Daoy (cell line): Measurements from ENCODE around the gene EVC. TPM values are rescaled to one million over a fixed set of nuclear protein-coding genes. Genes with fewer than 3 reads are reported as not detected.

Source experiments
- DNase-seq: peaks from one replicate; pipeline ENCODE4 v3.0.0-alpha.2; 2015; ENCODE audit warnings: low read depth
- total RNA-seq: library from RNA; depleted of rRNA; stranded (reverse); fragments of >200 nt; shearing (Covaris generic); gene quantifications from 2 replicates; pipeline ENCODE4 v1.2.3, GENCODE V29; 2014

The EVC gene
- total RNA-seq, 1 experiment from 2014 or later: 25.7 TPM

- no peak for DNase-seq
Measured at GRCh38 chr4:5755161-5755560, 44.2 kb downstream of the EVC start.

- no peak for DNase-seq
Measured at GRCh38 chr4:5755679-5756078, 44.7 kb downstream of the EVC start.

DNA sequence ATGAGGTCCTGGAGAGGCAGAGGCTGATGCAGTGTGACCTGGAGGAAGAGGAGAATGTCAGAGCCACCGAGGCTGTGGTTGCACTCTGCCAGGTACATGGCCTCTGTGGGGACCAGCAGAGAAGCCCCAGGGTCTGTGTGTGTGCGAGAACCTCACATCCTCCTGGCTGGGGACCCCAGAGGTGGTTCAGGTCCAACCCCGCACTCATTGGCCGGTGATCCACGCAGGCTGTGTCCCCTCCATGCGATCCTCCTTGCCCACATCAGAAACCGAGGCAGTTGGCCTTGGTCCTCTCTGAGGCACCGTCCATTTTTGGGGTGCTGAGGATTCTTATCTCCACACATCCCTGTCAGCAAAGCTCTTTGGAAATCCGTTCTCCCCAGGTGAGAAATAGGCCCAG, 45.3 kb downstream of the EVC start:
- no peak for DNase-seq

GRCh38 chr4:5757091-5757490, 46.1 kb downstream of the EVC start:
- DNase-seq: no peak

DNA sequence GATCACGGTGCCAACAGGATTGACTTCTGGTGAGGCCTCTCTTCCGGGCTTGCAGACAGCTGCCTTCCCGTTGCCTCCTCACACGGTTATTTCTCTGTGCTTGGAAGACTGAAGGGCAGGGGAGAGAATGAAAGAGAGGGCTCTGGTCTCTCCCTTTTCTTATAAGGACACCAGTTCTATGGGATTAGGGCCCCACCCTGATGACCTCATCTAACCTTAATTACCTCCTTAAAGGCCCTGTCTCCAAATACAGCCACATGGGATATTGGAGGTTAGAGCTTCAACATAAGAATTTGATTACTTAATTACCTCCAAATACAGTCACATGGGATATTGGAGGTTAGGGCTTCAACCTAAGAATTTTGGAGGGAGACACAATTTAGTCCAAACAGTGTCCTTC, 46.5 kb downstream of the EVC start:
- DNase-seq: peak; percentile 42

GRCh38 chr4:5757954-5758353, 47.0 kb downstream of the EVC start:
- DNase-seq: no peak

DNA sequence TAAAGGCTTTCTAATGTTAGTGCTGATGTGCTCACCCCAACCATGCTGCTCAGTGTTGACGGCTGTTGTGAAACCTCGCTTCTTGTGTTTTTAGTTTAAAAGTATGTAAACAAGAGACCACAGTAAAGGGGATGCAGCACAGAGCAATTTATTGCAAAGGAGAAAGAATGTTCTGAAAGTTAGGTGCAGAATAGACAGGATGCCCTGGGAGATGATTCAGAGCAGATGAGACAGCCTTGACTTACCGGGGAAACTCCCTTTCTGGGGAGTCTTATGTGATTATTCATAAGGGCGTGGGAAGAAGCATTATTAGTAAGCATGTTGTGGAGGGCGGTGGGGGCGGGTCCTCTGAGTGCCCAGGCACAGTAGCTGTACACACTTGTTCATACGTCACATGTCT, 47.7 kb downstream of the EVC start:
- peak; percentile 94 for DNase-seq

GRCh38 chr4:5759236-5760075, 48.5 kb downstream of the EVC start:
- no peak for DNase-seq

GRCh38 chr4:5760246-5760645, 49.2 kb downstream of the EVC start:
- no peak for DNase-seq

- no peak for DNase-seq
Measured at GRCh38 chr4:5760936-5761480, 50.0 kb downstream of the EVC start.

DNA sequence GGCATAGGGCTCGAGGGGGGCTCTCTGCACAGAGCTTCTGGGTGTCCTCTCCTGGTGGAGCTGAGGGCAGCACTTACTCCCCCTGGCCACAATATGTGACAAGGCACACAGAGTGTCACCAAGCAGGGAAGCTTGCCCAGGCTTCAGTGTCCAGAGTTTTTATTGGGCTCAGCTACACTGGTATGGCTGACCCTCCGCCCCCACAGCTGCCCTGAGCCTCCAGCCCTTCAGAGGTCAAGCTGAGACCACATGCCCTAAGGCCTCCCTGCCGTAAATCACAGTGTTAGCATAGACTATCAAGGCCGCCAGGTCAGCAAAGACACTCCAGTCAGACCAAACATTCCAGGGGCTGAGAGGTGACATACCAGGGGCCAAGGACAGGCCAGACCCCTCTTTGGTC, 59.0 kb downstream of the EVC start:
- no peak for DNase-seq

DNA sequence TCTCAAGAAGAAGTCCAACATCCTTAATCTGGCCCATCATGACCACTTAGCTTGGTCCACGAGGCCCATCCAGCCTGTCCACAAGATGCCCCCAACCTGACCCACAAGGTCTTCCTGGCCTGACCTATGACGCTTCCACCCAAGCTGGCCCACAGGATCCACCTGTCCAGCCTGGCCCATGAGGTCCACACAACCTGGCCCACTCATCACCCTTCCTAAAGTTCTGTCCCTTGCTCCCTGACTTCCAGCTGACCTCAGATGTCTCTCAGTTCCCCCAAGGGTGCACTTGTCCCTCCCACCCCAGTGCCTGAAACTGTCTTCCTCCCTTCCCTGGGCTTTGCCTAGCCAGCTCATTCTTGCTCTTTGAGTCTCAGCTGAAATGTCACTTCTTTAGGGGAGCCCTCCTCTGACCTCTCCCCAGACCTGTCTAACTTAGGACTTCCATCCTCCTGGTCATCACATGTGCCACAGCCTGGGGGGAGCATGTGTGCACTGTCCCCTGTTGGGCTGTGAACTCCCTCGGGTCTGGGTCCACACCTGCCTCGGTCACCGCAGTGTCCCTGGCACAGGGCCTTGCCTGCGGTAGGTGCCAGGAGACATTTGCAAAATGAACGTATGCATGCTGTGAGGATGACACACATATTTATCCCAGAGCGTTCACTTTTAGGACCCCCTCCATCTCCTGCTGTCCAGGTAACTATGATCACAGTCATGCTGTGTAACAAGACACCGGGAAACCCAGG, 61.7 kb downstream of the EVC start:
- DNase-seq: no peak

GRCh38 chr4:5773271-5773555, 62.2 kb downstream of the EVC start:
- no peak for DNase-seq

DNA sequence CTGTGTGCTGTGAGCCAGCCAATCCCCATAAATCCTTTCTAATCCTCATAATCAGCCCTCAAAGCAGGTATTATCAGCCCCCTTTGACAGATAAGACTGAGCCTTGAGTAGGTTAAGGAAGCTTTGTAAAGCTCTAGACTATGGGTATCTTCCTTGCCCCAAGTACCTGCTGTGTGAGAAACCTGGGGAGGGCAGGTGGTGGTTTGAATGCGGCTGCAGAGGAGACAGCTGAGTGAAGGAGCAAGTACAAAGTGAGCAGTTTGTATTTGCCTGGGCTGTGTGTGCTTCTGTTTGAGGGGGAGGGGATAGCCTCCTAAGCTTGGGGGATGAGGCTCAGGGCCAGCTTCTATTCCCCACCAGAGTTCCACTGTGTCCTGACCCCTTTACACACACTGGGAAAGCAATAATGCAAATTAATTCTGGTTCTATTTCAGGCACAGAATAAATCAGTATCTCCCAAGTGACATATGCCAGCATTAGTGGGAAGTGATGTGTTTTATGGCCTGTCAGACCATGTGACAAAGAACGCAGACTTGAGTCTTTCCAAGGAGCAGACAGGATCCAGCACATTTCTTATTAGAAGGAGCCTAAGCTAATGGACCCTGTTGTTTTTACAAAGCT, 63.5 kb downstream of the EVC start:
- no peak for DNase-seq

DNA sequence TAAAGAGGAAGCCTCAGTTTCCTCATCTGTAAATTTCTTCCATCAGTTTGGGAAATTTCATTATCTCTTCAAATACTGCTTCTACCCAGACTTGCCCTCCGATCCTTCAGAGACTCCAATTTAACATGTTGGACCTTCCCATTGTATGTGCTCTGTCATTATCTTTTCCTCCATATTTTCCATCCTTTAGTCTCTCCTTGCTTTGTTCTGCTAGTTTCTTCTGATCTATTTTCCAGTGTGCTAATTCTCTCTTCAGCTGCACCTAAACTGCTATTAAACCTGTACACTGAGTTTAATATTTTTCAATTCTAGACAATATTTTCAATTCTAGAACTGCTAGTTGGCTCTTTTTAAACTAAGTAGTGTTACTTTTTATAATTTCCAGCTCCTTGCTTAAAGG, 65.5 kb downstream of the EVC start:
- no peak for DNase-seq

GRCh38 chr4:5780831-5781480, 70.0 kb downstream of the EVC start:
- no peak for DNase-seq

- no peak for DNase-seq
Measured at GRCh38 chr4:5781691-5782090, 70.7 kb downstream of the EVC start.

GRCh38 chr4:5782829-5783476, 72.0 kb downstream of the EVC start:
- no peak for DNase-seq

GRCh38 chr4:5783486-5783885, 72.5 kb downstream of the EVC start:
- no peak for DNase-seq

DNA sequence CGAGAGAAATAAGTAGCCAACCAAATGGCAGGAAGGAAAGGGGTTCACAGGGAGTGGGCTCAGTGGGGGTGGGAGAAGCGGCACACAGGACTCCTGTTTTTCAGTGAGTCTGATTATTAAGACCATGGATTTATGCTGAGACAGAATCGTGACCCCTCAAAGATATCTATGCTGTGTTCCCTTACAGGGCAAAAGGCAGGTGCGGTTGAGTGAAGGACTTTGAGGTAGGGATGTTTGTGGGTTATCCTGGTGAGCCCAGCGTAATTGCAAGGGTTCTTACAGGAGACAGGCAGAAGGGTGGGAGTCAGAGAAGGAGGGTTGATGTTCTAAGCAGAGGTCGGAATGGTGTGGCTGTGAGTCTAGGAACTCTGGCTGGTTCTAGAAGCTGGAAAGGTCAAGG, 73.0 kb downstream of the EVC start:
- DNase-seq: no peak

DNA sequence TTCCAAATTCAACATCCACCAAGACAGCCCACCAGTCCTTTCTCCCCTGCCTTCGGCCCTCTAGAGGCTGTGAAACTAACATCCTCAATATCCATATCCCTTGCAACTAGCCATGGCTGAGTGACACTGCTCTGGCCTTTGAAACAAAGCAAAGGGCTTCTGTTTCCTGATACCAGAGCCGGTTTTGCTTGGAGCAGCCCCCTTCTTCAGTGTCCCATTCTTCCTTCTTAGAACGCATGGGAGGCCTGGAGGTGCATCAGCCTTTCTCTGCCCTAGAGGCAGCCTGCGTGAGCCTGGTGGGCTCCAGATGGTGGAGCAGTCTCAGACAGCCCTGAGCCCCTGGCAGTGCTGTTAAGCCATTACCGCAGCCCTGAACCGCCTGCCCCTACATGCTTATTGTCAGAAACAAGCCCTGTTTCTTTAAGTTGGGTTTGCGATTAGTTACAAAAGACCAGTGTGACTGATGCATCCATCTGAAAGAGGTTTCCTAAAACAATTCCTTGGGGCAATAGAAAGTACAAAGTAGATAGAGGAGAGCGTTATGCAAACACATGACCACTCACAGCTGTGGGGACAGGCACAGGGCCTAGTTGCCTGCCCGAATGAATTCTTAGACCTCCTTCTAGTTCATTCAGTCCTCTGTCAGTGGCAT, 74.1 kb downstream of the EVC start:
- DNase-seq: no peak
